GM23248 (cell line): Measurements from ENCODE around the gene OR51E2. TPM values are rescaled to one million over a fixed set of nuclear protein-coding genes. Genes with fewer than 3 reads are reported as not detected.

ENCODE experiments used
- DNase-seq: peaks from one replicate; pipeline ENCODE4 v3.0.0-alpha.2; 2015
- H2AFZ ChIP-seq: fragments of 200-600 bp; sonication (generic); 2 replicates; pipeline ENCODE4 v1.6.1; 2016; ENCODE audit warnings: antibody characterized with exemption
- H3F3A ChIP-seq: fragments of 200-600 bp; sonication (generic); 2 replicates; pipeline ENCODE4 v1.6.1; 2016; ENCODE audit warnings: mild to moderate bottlenecking, antibody characterized with exemption, mixed run types; ENCODE audit not compliant: insufficient read depth
- H3K27ac ChIP-seq: fragments of 200-600 bp; sonication (generic); 2 replicates; pipeline ENCODE4 v1.5.1; 2016; ENCODE audit warnings: mild to moderate bottlenecking
- H3K27me3 ChIP-seq: fragments of 200-600 bp; sonication (generic); replicated peaks from 2 replicates; pipeline ENCODE4 v1.6.1; 2016; ENCODE audit warnings: mild to moderate bottlenecking; ENCODE audit not compliant: insufficient read depth
- H3K36me3 ChIP-seq: fragments of 200-600 bp; sonication (generic); 2 replicates; pipeline ENCODE4 v1.6.1; 2016; ENCODE audit warnings: low read depth, mild to moderate bottlenecking
- H3K4me1 ChIP-seq: fragments of 200-600 bp; sonication (generic); 2 replicates; pipeline ENCODE4 v1.6.1; 2016; ENCODE audit warnings: mild to moderate bottlenecking; ENCODE audit not compliant: insufficient read depth
- H3K4me2 ChIP-seq: fragments of 200-600 bp; sonication (generic); one replicate; pipeline ENCODE4 v1.6.1; 2016; ENCODE audit warnings: mild to moderate bottlenecking; ENCODE audit not compliant: unreplicated experiment
- H3K4me3 ChIP-seq: fragments of 200-600 bp; sonication (generic); 2 replicates; pipeline ENCODE4 v1.5.1; 2016; ENCODE audit warnings: mild to moderate bottlenecking
- H3K79me2 ChIP-seq: fragments of 200-600 bp; sonication (generic); 2 replicates; pipeline ENCODE4 v1.6.1; 2016; ENCODE audit warnings: mild to moderate bottlenecking; ENCODE audit not compliant: insufficient read depth
- H3K9ac ChIP-seq: fragments of 200-600 bp; sonication (generic); 2 replicates; pipeline ENCODE4 v1.6.1; 2016; ENCODE audit warnings: mild to moderate bottlenecking
- H3K9me2 ChIP-seq: fragments of 200-600 bp; sonication (generic); 2 replicates; pipeline ENCODE4 v1.6.1; 2016; ENCODE audit warnings: mixed run types, mild to moderate bottlenecking, moderate library complexity; ENCODE audit not compliant: insufficient read depth
- H3K9me3 ChIP-seq: fragments of 200-600 bp; sonication (generic); one replicate; pipeline ENCODE4 v1.6.1; 2017; ENCODE audit warnings: low read depth
- H4K20me1 ChIP-seq: fragments of 200-600 bp; sonication (generic); 2 replicates; pipeline ENCODE4 v1.6.0; 2016; ENCODE audit not compliant: insufficient read depth
- EZH2 ChIP-seq: fragments of 200-600 bp; sonication (generic); IDR thresholded peaks from 2 replicates; pipeline ENCODE4 v1.6.1; 2018; ENCODE audit warnings: antibody characterized with exemption, mild to moderate bottlenecking; ENCODE audit not compliant: insufficient read depth, poor library complexity, severe bottlenecking
- EZH2phosphoT487 ChIP-seq: fragments of 200-600 bp; sonication (generic); IDR thresholded peaks from 2 replicates; pipeline ENCODE4 v1.6.1; 2018; ENCODE audit warnings: antibody characterized with exemption, moderate library complexity, mild to moderate bottlenecking, low read depth; ENCODE audit not compliant: insufficient read depth
- WGBS, 2 experiments: methylation state at CpG; one replicate each; pipeline ENCODE4 v1.1.6; 2015 to 2017; ENCODE audit warnings: low lambda C conversion rate in 2 of 2, low coverage in 1 of 2; ENCODE audit errors: missing lambda C conversion rate in 2 of 2; 5-methylcytosine and 5-hydroxymethylcytosine counted together
- in situ Hi-C: fragments of 300-500 bp; cut with MboI; formaldehyde crosslinking; loops from 2 replicates; pipeline ENCODE4 v1.15.0; 2020
- polyA plus RNA-seq: library from polyadenylated mRNA; unstranded; fragments of >200 nt; fragmentation: Nextera tagmentation; extraction: Ambion mirVana; gene quantifications from 2 replicates; pipeline ENCODE4 v1.2.1, GENCODE V29; 2016
- total RNA-seq: library from RNA; depleted of rRNA; stranded (reverse); fragments of >200 nt; shearing (Covaris generic); gene quantifications from 2 replicates; pipeline ENCODE4 v1.2.3, GENCODE V29; 2014

Gene OR51E2
- total and polyA plus RNA-seq, 2 experiments from 2014 or later = not detected

DNA sequence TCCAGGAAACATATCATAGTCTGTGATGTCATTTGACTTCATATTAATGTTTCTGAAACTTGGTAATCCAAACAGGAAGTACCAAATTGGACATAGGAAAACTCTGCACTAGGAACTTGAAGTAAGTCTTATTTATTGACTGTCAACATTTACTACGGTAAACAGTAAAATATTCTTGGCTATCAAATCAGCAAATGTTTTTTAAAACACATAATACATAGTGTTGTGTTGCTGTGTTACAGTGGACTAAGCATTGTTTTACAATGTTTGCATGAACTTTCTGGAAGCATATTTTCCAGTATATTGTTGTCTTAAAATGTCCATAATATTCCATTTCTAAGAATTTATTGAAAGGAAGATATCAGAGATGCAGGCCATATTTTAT is 2.8 kb upstream of the OR51E2 start:
- 67% methylated on average over 1 of the region's 1 CpG for WGBS, 2 experiments
- Histone ChIP-seq H3K79me2 (no peaks in the 10 kb centered on the region), H3K4me3 (no peak overlapping the region), H3K9me2 (no peaks in the 10 kb centered on the region), H3K9me3 (no peaks in the 10 kb centered on the region), H3K9ac (no peak overlapping the region), H3K4me2 (no peak overlapping the region), H3F3A (no peaks in the 10 kb centered on the region), H3K27me3 (no peaks in the 10 kb centered on the region), H3K4me1 (no peaks in the 10 kb centered on the region), H4K20me1 (no peaks in the 10 kb centered on the region), H3K36me3 (no peaks in the 10 kb centered on the region), H2AFZ (no peak overlapping the region), H3K27ac (no peak overlapping the region)
- DNase-seq = no peak
- TF ChIP-seq EZH2 (no peak), EZH2phosphoT487 (no peak)
- in situ Hi-C loops = no loop called here

- no peaks in the 10 kb centered on the region for H3K9me3 ChIP-seq
- 33 to 40% methylated on average over 3 of the region's 3 CpGs for WGBS, 2 experiments
- H3K9ac ChIP-seq = no peak overlapping the region
- no peak for TF ChIP-seq EZH2phosphoT487
- no peak for TF ChIP-seq EZH2
- no peaks in the 10 kb centered on the region for H3K79me2 ChIP-seq
- H3F3A ChIP-seq = no peaks in the 10 kb centered on the region
- H3K4me2 ChIP-seq = no peak overlapping the region
- no peaks in the 10 kb centered on the region for H3K27me3 ChIP-seq
- no peak for DNase-seq
- no peak overlapping the region for H2AFZ ChIP-seq
- no peaks in the 10 kb centered on the region for H3K9me2 ChIP-seq
- in situ Hi-C loops = no loop called here
- no peaks in the 10 kb centered on the region for H3K4me1 ChIP-seq
- H3K27ac ChIP-seq = no peak overlapping the region
- H4K20me1 ChIP-seq = no peaks in the 10 kb centered on the region
- no peaks in the 10 kb centered on the region for H3K36me3 ChIP-seq
- no peak overlapping the region for H3K4me3 ChIP-seq
These were observed 2.2 kb upstream of the OR51E2 start for GRCh38 chr11:4699697-4700435.

DNA sequence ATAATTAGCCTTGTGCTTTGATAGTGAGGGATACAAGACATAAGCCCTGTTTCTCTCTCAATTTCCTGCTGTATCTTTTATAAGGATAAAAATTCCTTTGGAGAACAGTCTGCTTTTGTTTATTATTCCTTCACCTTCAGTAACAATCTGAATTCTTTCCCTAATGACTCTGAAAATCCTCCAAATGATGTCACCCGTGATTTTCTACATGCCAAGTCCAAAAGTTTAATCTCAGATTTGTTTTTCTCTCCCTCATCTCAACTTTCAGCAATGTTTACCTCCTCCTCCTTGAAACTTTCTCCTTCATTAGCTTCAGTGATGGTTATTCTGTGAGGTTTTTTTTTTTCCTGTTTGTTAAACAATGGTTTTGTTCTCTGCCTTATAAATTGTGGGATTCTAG is 2.2 kb downstream of the OR51E2 start:
- H3K9me2 ChIP-seq = no peaks in the 10 kb centered on the region
- H3K4me1 ChIP-seq = no peaks in the 10 kb centered on the region
- H3K36me3 ChIP-seq = no peaks in the 10 kb centered on the region
- no peaks in the 10 kb centered on the region for H3K27me3 ChIP-seq
- H3K79me2 ChIP-seq = no peaks in the 10 kb centered on the region
- H3K9ac ChIP-seq = no peak overlapping the region
- no peak overlapping the region for H3K4me3 ChIP-seq
- in situ Hi-C loops = no loop called here
- 5 to 8% methylated on average over 1 of the region's 1 CpG for WGBS, 2 experiments
- H4K20me1 ChIP-seq = no peaks in the 10 kb centered on the region
- no peaks in the 10 kb centered on the region for H3F3A ChIP-seq
- H3K4me2 ChIP-seq = no peak overlapping the region
- no peak overlapping the region for H2AFZ ChIP-seq
- no peak for DNase-seq
- TF ChIP-seq EZH2 = no peak
- no peak for TF ChIP-seq EZH2phosphoT487
- H3K9me3 ChIP-seq = no peaks in the 10 kb centered on the region
- H3K27ac ChIP-seq = no peak overlapping the region

GRCh38 chr11:4684631-4685285 is 12.9 kb downstream of the OR51E2 start:
- H3K79me2 ChIP-seq = no peaks in the 10 kb centered on the region
- H2AFZ ChIP-seq = no peak overlapping the region
- H3K27me3 ChIP-seq = no peaks in the 10 kb centered on the region
- H3K36me3 ChIP-seq = no peaks in the 10 kb centered on the region
- no peaks in the 10 kb centered on the region for H4K20me1 ChIP-seq
- H3K9ac ChIP-seq = no peak overlapping the region
- H3K4me3 ChIP-seq = no peak overlapping the region
- no peak for DNase-seq
- H3K4me2 ChIP-seq = no peak overlapping the region
- no peaks in the 10 kb centered on the region for H3K9me3 ChIP-seq
- no peaks in the 10 kb centered on the region for H3K9me2 ChIP-seq
- no peak overlapping the region for H3K27ac ChIP-seq
- H3K4me1 ChIP-seq = no peaks in the 10 kb centered on the region
- WGBS, 2 experiments = 11 to 18% methylated on average over 3 of the region's 3 CpGs
- TF ChIP-seq EZH2 (no peak), EZH2phosphoT487 (no peak)
- no peaks in the 10 kb centered on the region for H3F3A ChIP-seq
- in situ Hi-C loops = no loop called here
